ENCODE measurements around the gene LRRK1.

The LRRK1 gene, protein sequence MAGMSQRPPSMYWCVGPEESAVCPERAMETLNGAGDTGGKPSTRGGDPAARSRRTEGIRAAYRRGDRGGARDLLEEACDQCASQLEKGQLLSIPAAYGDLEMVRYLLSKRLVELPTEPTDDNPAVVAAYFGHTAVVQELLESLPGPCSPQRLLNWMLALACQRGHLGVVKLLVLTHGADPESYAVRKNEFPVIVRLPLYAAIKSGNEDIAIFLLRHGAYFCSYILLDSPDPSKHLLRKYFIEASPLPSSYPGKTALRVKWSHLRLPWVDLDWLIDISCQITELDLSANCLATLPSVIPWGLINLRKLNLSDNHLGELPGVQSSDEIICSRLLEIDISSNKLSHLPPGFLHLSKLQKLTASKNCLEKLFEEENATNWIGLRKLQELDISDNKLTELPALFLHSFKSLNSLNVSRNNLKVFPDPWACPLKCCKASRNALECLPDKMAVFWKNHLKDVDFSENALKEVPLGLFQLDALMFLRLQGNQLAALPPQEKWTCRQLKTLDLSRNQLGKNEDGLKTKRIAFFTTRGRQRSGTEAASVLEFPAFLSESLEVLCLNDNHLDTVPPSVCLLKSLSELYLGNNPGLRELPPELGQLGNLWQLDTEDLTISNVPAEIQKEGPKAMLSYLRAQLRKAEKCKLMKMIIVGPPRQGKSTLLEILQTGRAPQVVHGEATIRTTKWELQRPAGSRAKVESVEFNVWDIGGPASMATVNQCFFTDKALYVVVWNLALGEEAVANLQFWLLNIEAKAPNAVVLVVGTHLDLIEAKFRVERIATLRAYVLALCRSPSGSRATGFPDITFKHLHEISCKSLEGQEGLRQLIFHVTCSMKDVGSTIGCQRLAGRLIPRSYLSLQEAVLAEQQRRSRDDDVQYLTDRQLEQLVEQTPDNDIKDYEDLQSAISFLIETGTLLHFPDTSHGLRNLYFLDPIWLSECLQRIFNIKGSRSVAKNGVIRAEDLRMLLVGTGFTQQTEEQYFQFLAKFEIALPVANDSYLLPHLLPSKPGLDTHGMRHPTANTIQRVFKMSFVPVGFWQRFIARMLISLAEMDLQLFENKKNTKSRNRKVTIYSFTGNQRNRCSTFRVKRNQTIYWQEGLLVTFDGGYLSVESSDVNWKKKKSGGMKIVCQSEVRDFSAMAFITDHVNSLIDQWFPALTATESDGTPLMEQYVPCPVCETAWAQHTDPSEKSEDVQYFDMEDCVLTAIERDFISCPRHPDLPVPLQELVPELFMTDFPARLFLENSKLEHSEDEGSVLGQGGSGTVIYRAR (N-terminal part only)

DNA sequence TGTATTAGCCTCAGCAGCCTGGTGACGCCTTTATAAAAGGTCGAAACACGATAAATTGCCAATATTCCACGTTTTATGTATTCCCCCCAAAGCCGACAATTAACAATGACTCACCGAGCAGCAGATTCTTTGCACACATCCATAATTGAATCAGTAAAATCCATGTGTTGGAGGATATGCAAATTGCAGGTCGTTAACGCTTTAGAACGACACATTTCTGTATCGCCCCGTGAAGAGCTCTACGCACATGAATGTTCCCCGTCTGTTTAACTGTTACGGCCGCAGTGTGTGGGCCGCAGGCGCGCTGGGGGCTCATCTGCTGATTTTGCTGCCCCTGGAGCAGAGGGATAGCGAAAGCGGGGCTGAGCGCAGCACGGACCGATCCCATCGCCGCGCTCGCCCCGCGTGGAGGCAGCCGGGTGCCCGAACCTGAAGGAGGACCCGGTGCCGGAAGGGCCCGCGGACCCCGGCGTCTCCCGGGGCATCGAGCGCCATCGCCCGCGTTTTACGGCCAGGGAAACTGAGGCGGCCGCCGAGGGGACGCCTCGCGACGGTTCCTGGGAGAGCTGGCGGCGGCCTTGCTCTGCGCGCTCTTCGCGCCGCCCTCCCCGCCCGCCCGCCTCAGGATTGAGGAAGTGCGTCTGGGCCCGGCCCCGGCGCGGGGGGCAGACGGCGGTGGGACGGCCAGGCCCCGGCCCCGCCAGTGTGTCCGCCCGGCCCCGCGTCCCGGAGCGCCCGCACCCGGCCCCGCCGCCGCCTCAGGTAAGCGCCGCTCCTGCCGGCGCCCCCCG lies at the start of gene LRRK1:
Gene LRRK1, plus strand, starts transcription at position 668 of the 791 bp plus-strand sequence. CDS start 5,276 bp downstream, outside the sequence.
- DNase-seq (ENCODE audit: low read depth in 3 of 3): peak in 1 of 3 experiments; percentile 18

DNA sequence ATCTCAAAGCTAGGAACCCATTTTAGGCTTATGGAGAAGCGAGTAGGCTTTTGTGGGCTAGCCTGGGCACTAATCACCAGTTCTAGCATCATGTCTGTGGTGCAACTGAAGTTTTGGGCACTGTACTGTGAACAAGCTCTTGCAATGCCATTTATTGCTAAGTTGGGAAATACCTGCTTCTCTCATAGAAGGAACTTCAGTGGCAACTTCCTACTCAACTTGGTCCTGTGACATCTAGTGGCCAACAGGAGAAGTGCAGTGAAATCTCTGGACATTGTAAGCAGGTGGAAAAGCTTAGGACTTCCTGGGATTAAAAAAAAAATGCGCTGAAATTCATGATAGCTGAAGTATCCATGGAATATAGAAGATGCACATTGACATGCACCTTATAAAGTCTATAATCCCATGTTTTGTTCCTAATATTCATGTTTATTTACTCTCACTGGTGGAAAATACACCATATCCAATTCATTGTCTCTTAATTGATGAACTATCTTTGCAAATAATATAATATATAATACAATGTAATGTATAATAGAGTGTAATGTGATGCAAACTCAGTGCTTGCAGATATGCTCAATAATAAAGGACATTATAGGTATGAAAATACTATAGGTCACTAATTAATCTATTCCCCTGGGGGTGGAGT lies 46.0 kb upstream of the LRRK1 start:
- DNase-seq (ENCODE audit: low read depth in 3 of 3): peak; percentile 21 to 35 (median 22)

DNA sequence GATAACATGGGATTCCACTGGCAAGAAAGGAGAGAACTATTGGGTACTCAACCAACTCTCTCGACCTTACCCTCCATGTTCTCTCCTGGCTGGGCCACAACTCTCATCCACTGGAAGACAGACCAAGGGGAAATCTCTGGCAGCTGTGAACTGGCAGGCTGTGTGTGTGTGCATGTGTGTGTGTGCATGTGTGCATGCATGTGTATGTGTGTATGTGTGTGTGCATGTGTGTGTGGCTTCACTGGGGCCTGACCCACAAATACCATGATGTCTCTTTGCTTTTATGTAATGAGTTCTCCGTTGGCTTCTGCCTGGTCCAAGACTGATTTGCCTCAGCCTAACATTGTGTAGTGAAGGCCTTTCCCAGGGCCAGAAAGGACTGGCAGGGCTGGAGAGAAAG lies 43.7 kb upstream of the LRRK1 start:
- no peak for DNase-seq (ENCODE audit: low read depth in 3 of 3)

DNA sequence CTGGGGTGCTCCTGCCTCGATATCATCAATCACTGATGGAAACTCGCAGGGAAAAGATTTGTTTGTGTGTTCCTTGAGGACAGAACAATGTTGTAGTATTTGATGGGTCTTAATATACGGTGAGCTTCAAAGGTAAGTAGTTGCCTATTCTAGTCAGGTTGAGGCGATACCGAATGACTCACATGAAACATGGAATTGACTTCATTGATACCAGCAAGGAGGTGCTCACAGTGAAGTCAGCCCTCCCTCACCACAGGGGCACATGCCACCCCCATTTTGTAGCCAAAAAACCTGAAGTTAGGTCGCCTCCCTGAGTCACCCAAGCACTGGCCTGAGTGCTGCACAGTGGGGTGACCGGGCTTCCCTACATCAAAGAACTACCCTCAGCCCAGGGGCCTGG lies 43.2 kb upstream of the LRRK1 start:
- no peak for DNase-seq (ENCODE audit: low read depth in 3 of 3)

DNA sequence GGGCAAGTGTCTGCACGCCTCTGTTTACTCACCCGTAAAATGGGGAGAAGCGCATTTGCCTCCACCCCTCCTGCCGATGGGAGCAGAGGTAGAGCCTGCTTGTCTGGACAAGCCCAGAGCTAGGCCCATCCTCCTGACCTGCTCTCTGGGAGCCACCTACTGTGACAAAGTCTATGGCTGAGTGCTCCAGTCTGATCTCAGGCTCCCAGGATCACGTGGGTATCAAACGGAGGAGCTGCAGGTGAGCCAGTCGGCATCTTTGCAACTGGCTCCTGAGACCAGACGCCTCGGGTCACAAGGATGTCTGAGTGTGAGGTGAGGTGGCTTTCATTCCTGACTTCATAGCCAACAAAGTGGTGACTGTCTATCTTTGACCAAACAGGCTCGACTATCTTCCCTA lies 41.6 kb upstream of the LRRK1 start:
- DNase-seq (ENCODE audit: low read depth in 3 of 3): no peak

DNA sequence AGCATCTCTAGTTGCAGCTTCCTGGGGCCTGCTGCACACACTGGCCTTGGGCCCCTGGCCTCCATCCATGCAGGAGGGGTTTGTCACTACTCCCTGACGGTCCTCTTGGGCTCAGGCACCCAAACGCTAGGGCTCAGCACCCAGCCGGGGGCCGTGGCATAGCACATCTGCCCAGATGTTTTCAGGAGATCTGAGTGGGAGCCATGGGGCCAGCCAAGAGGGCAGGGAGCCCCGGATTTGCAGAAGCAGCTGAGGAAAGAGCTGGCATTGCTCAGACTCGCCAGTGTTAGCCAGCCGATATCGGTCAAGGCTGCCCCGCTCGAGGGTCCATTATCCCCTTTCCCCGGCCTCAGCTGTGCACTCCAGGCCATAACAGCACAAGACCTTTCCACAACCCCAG lies 41.0 kb upstream of the LRRK1 start:
- no peak for DNase-seq (ENCODE audit: low read depth in 3 of 3)

DNA sequence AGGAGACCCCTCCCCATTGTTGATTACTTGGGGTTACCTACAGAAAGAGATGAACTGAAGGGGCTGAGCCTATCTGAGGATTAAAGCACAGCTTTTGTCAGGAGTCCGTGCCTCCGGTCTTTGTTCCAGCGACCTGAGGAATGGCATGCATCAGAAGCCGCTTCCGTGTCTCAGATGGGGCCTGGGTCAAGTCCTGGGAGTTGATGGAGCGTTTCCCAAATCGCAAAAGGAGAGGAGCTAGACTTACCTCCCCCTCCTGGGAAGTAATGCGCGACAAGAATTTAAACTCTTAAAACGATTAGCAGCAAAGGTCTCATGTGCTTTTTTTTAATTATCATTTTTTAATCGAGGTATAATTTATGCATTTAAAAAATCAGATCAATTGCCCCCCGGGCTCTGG lies 40.5 kb upstream of the LRRK1 start:
- no peak for DNase-seq (ENCODE audit: low read depth in 3 of 3)

DNA sequence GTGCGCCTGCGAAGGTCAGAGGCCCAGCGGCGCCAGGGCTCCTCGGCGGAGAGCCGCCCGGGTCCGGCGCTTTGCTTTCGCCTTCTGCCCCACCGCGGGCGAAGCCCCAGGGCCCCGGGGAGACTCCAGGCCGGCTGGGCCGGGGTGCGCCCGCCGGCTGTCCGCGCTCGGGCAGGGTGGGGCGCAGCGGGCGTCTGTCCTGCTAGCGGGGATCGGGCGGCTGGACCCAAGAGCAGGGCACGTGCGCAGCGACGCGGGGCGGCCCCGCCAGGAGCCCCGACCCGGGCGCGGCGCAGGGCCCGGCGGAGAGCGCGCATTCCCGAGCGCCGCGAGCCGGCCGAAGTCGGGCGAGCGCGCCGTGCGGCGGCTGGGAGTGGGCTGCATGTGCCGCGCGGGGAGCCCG lies 40.1 kb upstream of the LRRK1 start:
- no peak for DNase-seq (ENCODE audit: low read depth in 3 of 3)

DNA sequence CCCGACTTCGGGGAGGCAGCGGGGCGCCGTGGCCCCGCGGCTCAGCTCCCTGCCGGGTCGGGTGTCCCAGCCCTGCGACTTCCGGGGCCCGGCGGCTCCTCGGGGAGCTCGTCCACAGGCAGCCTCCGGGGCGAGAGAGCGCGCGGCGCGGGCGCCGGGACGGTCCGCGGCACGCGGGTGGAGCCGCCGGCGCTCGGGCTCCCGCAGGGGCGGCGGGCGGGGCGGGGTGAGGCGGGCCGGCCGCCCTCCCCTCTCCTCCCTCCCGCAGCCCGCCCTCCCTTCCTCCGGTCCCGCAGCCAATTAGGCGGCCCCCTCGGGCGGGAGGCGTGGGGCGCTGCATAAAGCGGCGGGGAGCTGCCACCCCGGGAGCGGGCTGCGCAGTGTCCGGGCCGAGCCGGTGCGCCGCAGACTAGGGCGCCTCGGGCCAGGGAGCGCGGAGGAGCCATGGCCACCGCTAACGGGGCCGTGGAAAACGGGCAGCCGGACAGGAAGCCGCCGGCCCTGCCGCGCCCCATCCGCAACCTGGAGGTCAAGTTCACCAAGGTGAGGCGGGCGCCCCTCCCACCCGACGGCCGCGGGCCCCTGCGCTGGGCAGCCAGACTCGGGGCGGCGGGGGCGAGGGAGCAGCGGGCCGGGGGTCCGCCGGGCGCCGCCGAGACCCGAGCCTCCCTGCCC lies 39.6 kb upstream of the LRRK1 start, which contains the start of gene ALDH1A3:
Gene ALDH1A3, plus strand, starts transcription at position 368 of the 675 bp plus-strand sequence. Its CDS starts 77 bp downstream, at position 445.
- DNase-seq (ENCODE audit: low read depth in 3 of 3): peak in 2 of 3 experiments; percentile 5 to 24

DNA sequence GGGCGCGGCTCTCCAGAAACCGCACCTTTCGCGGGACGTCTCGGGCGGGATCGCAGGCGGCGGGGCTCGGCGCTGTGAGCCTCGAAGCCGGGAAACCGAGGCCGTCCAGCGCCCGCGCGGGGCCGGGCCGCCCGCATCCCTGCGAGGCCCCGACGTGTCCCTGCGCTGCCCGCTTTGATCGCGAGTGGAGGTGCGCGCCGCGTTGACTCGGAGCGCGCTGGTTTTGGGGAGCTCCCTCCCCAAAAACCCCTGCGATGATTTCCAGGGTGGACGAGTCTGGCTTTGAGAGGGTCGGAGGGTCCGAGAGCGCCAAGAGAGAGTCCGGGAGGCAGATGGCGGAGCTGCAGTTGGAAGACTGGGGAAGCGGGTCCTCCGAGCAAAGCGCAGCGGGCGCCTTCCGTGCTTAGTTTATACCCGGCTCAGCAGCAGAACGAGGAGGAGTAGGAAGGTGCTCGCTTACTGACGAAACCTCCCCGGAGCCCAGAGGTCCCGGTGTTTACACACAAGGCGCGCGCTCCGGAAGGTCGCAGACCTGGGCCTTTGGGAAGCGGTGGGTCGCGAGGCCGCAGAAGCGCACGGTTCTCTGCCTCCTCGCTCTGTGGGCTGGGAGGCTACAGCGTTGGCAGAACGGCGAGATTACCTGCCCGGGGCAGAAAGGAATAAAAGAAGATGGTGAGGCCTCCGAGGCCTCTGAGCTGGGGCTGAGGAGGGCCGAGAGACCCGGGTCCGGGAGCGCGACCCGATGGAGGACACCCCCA lies 38.8 kb upstream of the LRRK1 start:
- DNase-seq (ENCODE audit: low read depth in 3 of 3): no peak

DNA sequence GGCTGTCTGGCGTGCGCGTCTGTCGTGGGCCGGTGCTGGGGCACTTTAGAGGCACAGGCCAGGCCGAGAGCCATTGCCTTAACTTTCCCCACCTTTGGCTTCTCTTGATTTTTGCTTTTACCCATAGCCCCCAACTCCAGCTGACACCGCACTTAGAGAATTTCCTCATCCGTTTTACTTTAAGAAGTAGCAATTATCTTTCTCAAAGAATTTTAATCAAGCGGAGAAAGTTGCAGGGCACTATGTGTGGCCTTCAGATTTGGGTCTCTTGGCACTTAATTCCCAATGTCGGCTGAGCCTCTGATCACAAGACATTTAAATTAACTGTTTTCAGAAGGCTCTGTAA lies 38.3 kb upstream of the LRRK1 start:
- DNase-seq (ENCODE audit: low read depth in 3 of 3): no peak

DNA sequence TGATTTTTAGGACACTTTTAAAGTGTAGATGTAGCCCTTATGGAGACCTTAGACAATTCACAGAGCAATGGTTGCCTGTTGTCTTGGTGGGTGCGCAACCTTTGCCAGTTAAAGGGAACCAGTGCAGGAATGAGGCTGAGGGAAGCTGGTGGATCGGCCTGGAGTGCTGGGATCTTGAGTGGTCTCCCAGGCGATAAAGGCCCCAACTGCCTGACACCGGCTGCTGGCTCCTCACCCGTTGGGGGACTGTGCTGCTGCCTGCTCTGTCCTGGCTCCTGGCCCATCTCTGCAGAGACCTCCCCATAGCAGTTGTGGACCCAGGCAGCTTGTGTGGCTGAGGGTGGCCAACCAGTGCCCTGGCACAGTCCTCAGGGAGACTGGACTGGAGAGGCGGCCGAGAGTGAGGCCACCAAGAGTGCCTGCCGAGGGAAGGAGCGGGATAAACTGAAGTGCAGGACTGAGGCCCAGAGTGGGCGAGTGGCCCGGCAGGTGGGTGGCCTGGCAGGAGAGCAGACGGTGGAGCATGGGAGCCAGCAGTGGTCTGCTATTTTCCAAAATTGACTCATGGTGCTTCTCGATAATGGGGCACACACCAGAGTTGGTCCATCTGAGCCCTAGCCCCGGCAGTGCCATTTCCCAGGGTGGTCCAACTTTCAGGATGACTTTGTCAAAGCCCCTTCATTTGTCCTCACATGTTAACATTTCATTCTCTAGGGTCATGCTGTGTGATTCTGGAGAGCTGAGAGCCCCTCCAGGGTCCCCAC lies 37.4 kb upstream of the LRRK1 start:
- DNase-seq (ENCODE audit: low read depth in 3 of 3): no peak

DNA sequence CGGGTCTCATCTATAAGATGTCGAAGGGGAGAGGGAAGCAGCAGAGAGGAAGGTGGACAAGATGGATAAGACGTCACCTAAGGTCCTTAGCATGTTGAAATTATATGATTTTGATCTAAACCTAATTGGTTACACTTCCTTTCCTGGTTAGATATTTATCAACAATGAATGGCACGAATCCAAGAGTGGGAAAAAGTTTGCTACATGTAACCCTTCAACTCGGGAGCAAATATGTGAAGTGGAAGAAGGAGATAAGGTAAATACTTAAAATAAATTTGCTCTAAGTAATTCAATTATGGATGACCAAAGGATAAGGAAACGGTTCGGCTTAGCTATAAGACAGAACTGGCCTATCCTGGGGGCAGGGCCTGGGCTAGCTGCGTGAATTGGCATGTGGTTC lies 34.0 kb upstream of the LRRK1 start:
- no peak for DNase-seq (ENCODE audit: low read depth in 3 of 3)

DNA sequence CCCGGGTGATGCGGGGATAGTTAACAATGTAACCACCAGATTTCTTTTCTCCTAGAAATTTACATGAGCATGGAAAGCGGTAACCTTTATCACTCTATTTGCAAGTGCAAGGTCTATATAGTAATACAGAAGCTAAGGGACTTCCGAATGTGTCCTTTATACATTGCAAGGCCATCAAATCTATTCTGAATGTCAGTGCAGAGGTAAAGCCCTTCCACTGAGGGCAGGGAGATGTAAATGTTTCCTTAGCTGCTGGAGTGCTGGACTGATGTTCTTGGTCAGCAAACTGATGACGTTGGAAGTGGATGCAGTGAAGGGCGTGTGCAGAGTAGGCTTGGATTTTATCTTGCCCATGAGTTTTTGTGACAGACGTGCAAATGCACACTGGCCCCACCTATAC lies 33.3 kb upstream of the LRRK1 start:
- DNase-seq (ENCODE audit: low read depth in 3 of 3): no peak

DNA sequence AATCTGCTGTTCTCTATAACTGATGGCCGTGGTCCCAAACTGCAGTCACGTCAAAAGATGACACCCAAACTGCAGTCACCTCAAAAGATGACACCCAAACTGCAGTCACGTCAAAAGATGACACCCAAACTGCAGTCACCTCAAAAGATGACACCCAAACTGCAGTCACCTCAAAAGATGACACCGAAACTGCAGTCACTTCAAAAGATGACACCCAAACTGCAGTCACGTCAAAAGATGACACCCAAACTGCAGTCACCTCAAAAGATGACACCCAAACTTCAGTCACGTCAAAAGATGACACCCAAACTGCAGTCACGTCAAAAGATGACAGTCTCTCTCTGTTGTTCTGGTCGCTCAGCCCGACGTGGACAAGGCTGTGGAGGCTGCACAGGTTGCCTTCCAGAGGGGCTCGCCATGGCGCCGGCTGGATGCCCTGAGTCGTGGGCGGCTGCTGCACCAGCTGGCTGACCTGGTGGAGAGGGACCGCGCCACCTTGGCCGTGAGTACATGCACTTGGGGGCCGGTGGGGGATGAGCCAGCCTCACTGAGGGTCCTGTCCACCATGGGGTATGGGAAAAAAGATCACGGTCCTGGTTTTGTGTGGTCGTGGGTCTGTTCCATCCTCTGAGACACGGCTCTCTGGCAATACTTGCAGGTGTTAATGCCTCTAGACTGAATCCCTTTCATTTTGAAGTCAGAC lies 31.8 kb upstream of the LRRK1 start:
- no peak for DNase-seq (ENCODE audit: low read depth in 3 of 3)

DNA sequence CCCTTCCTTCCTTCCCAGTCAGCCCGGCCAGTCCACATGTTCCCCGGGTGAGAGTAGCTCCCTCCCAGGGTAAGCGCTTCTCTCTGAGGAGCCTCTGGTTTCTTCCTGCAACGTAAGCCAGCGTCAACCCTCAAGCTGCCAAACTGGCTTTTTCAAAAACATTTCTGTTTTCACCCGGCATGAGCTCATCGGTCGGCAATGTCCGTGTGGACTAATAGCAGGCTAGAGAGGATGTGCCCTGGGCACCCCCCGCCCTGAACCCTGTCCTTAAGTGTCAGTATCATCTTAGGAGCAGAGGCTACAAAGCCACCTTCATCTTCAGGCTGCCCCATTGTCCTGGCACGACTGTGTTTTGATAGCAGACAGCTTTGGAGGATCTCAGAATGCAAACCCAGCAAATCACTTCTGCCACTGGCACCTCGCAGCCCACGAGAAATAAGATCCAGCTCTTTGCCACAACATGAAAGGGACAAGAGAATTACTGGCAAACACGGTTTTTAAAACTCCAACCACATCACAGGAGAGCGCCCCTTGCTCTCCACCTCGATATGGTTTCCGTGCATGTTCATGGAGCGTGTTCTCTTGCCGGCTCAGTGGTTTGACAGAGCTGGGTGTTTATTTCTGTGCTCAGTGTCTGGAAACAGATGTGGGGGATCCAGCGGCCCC lies 29.6 kb upstream of the LRRK1 start:
- DNase-seq (ENCODE audit: low read depth in 3 of 3): no peak

DNA sequence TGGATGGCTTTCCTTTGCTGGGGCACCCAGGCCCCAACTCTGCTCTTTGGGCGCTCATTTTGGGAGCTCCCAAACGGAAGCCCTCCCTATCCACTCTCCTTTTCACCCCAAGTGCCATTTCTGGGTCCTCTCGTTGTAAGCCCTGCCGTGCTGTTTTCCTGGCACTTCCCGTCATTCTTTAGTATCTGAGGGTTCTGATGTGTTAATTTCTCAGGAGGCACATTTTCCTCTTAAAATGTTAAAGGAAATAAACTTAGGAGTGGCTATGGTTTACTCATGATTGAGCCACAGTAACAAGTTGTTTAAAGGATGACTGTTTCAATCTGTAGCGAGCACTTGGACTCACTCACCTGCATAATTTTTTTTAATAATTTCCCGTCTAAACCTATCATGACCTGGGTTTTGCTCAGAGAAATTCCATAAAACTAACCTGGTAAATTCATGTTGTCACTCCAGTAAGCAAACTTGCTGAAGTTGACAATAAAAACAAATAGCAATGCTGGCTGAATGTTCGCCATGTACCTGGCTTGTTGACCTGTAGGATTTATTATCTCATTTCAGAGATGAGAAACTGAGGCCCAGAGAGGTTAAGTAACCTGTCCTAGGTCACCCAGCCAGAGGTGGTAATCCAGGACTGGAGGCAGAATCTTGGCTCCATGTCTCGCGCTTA lies 29.0 kb upstream of the LRRK1 start:
- no peak for DNase-seq (ENCODE audit: low read depth in 3 of 3)
